ENCODE data around the gene D2HGDH. TPM values are rescaled to one million over a fixed set of nuclear protein-coding genes. Genes with fewer than 3 reads are reported as not detected.
A peak's percentile ranks its signal among the peaks of the same experiment; 100 is the strongest.

The D2HGDH gene
- total and polyA plus RNA-seq, 2 of the 13 experiments (the other 11 are each of a cell fraction or from before 2014, with no cell fraction given) = 19.2 to 20.3 TPM

- TF ChIP-seq ZGPAT (CRISPR knock-in tag; IDR thresholded peaks at IDR 0.05) (peak; percentile 83), CHCHD3 (CRISPR knock-in tag; IDR thresholded peaks at IDR 0.05) (no peak), TFDP1 (CRISPR knock-in tag; IDR thresholded peaks at IDR 0.05; ENCODE audit: borderline replicate concordance) (peak; percentile 69; the same call in 1 of the 2 replicates), GPBP1L1 (CRISPR knock-in tag; IDR thresholded peaks at IDR 0.05) (no peak), DPF2 (CRISPR knock-in tag; IDR thresholded peaks at IDR 0.05; ENCODE audit: borderline replicate concordance, low read depth) (no peak; the same call in none of the 2 replicates), ZBTB21 (CRISPR knock-in tag; IDR thresholded peaks at IDR 0.05) (no peak), SAP130 (CRISPR knock-in tag; IDR thresholded peaks at IDR 0.05; ENCODE audit: low read depth) (peak; percentile 98), ZNF296 (CRISPR knock-in tag; conservative IDR thresholded peaks at IDR 0.05) (peak; percentile 66), ZNF383 (CRISPR knock-in tag; IDR thresholded peaks at IDR 0.05; ENCODE audit: borderline replicate concordance) (no peak), KAT7 (CRISPR knock-in tag; IDR thresholded peaks at IDR 0.05; ENCODE audit: borderline replicate concordance) (no peak; the same call in 1 of the 2 replicates), ZNF607 (CRISPR knock-in tag; IDR thresholded peaks at IDR 0.05; ENCODE audit: borderline replicate concordance) (peak; percentile 76; the same call in 1 of the 2 replicates), SMARCC2 (IDR thresholded peaks at IDR 0.05) (no peak), MXD1 (CRISPR knock-in tag; IDR thresholded peaks at IDR 0.05) (peak; percentile 47), SP2 (CRISPR knock-in tag; IDR thresholded peaks at IDR 0.05) (no peak; the same call in 1 of the 2 replicates), ZBTB25 (CRISPR knock-in tag; IDR thresholded peaks at IDR 0.05) (peak; percentile 91), SP1 (IDR thresholded peaks at IDR 0.05) (no peak), SP1 (CRISPR knock-in tag; IDR thresholded peaks at IDR 0.05) (peak; percentile 75), MXI1 (IDR thresholded peaks at IDR 0.05; ENCODE audit: borderline replicate concordance, low read depth, low read length) (peak; percentile 80; the same call in 1 of the 3 replicates), KDM5B (CRISPR knock-in tag; IDR thresholded peaks at IDR 0.05; ENCODE audit: borderline replicate concordance) (peak; percentile 85), NR2C2 (CRISPR knock-in tag; IDR thresholded peaks at IDR 0.05; ENCODE audit: borderline replicate concordance) (peak; percentile 78), RBM22 (optimal IDR thresholded peaks at IDR 0.05; ENCODE audit: low read length) (peak; percentile 85)
These were observed 35.9 kb downstream of the D2HGDH start (continued) for GRCh38 chr2:241770185-241770935.

Data from HepG2 (cell line).